ENCODE results near the gene TRAPPC8.
A peak's percentile ranks its signal among the peaks of the same experiment; 100 is the strongest.
"Not testable (repeated sequence)": the region's sequence is repeated elsewhere in the genome, so short reads cannot be mapped to it uniquely, and the experiment has no call there.

The TRAPPC8 gene

GRCh38 chr18:31825772-31826171 lies 117.2 kb downstream of the TRAPPC8 start:
- no peak overlapping the region for H3K9ac ChIP-seq
- H2AFZ ChIP-seq = no peak overlapping the region
- no peak overlapping the region for H3K4me2 ChIP-seq (ENCODE audit: low read length)
- peaks cover 3% of the 10 kb centered on the region for H3K4me1 ChIP-seq
- H3K9me3 ChIP-seq (ENCODE audit: control insufficient read depth, low read length) = no peaks in the 10 kb centered on the region
- H3K27me3 ChIP-seq (ENCODE audit: control insufficient read depth, insufficient read depth, low read length) = no peaks in the 10 kb centered on the region
- TF ChIP-seq CTCF (IDR thresholded peaks at IDR 0.05) = no peak
- H3K36me3 ChIP-seq (ENCODE audit: control insufficient read depth, insufficient read depth, low read length) = no peaks in the 10 kb centered on the region
- no peak overlapping the region for H3K27ac ChIP-seq
- H3K4me3 ChIP-seq (ENCODE audit: low read depth, low read length) = no peak overlapping the region
- H3K79me2 ChIP-seq = no peaks in the 10 kb centered on the region

DNA sequence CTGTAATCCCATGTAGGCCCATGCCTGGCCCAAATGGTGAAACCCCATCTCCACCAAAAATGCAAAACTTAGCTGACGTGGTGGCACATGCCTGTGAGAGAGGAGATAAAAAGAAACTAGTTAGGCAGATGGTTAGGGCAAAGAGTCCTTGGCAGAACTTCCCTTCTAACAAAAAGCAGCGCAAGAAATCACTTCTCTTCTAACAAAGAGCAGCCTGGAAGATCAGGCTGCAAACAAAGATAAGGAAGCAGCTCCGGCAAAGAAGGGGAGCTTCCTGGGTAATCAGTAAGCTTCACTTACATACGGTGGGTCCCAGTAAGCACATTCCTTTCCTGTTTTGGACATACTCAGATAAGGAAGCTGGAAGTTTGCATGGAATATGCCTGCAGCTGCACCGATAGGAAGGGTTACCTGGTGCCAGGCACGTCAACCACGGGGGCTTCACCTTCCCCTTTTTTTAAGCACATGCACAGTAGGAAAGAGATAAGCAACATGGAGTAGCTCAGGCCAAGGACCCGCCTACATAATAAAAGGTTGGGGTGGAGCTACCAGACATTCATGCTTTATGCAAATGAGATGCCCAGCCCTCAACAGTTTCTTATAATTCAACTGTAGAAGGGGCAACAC lies 121.3 kb downstream of the TRAPPC8 start:
- no peaks in the 10 kb centered on the region for H3K4me1 ChIP-seq
- no peak overlapping the region for H3K4me3 ChIP-seq (ENCODE audit: low read depth, low read length)
- H3K9me3 ChIP-seq (ENCODE audit: control insufficient read depth, low read length) = no peaks in the 10 kb centered on the region
- no peak for TF ChIP-seq CTCF (IDR thresholded peaks at IDR 0.05)
- H3K79me2 ChIP-seq = no peaks in the 10 kb centered on the region
- H3K27ac ChIP-seq = no peak overlapping the region
- no peak overlapping the region for H3K9ac ChIP-seq
- no peak overlapping the region for H2AFZ ChIP-seq
- no peak overlapping the region for H3K4me2 ChIP-seq (ENCODE audit: low read length)
- H3K36me3 ChIP-seq (ENCODE audit: control insufficient read depth, insufficient read depth, low read length) = no peaks in the 10 kb centered on the region
- no peaks in the 10 kb centered on the region for H3K27me3 ChIP-seq (ENCODE audit: control insufficient read depth, insufficient read depth, low read length)

- TF ChIP-seq CTCF (IDR thresholded peaks at IDR 0.05) = no peak
- H3K79me2 ChIP-seq = no peaks in the 10 kb centered on the region
- no peaks in the 10 kb centered on the region for H3K27me3 ChIP-seq (ENCODE audit: control insufficient read depth, insufficient read depth, low read length)
- H3K9ac ChIP-seq = no peak overlapping the region
- H3K4me1 ChIP-seq = no peaks in the 10 kb centered on the region
- no peak overlapping the region for H3K4me2 ChIP-seq (ENCODE audit: low read length)
- H3K9me3 ChIP-seq (ENCODE audit: control insufficient read depth, low read length) = no peaks in the 10 kb centered on the region
- no peak overlapping the region for H3K4me3 ChIP-seq (ENCODE audit: low read depth, low read length)
- H3K36me3 ChIP-seq (ENCODE audit: control insufficient read depth, insufficient read depth, low read length) = no peaks in the 10 kb centered on the region
- H3K27ac ChIP-seq = no peak overlapping the region
- H2AFZ ChIP-seq = no peak overlapping the region
Observed at GRCh38 chr18:31819925-31820229, 123.1 kb downstream of the TRAPPC8 start.

GRCh38 chr18:31819106-31819924 lies 123.6 kb downstream of the TRAPPC8 start:
- Histone ChIP-seq H3K4me1 (peaks cover 3% of the 10 kb centered on the region), H3K4me3 (ENCODE audit: low read depth, low read length) (no peak overlapping the region), H3K9ac (no peak overlapping the region), H3K27me3 (ENCODE audit: control insufficient read depth, insufficient read depth, low read length) (no peaks in the 10 kb centered on the region), H2AFZ (no peak overlapping the region), H3K79me2 (no peaks in the 10 kb centered on the region), H3K27ac (no peak overlapping the region), H3K9me3 (ENCODE audit: control insufficient read depth, low read length) (no peaks in the 10 kb centered on the region), H3K36me3 (ENCODE audit: control insufficient read depth, insufficient read depth, low read length) (no peaks in the 10 kb centered on the region), H3K4me2 (ENCODE audit: low read length) (no peak overlapping the region)
- peak; percentile 79 for TF ChIP-seq CTCF (IDR thresholded peaks at IDR 0.05)

- H3K27ac ChIP-seq = no peak overlapping the region
- peaks cover 7% of the 10 kb centered on the region for H3K4me1 ChIP-seq
- H3K9ac ChIP-seq = no peak overlapping the region
- no peak for TF ChIP-seq CTCF (IDR thresholded peaks at IDR 0.05)
- no peaks in the 10 kb centered on the region for H3K27me3 ChIP-seq (ENCODE audit: control insufficient read depth, insufficient read depth, low read length)
- H3K79me2 ChIP-seq = no peaks in the 10 kb centered on the region
- H3K4me2 ChIP-seq (ENCODE audit: low read length) = no peak overlapping the region
- no peak overlapping the region for H3K4me3 ChIP-seq (ENCODE audit: low read depth, low read length)
- H3K9me3 ChIP-seq (ENCODE audit: control insufficient read depth, low read length) = no peaks in the 10 kb centered on the region
- H2AFZ ChIP-seq = no peak overlapping the region
- no peaks in the 10 kb centered on the region for H3K36me3 ChIP-seq (ENCODE audit: control insufficient read depth, insufficient read depth, low read length)
Observed at GRCh38 chr18:31814132-31814531, 128.8 kb downstream of the TRAPPC8 start.

GRCh38 chr18:31810336-31811130 lies 132.4 kb downstream of the TRAPPC8 start:
- H3K36me3 ChIP-seq (ENCODE audit: control insufficient read depth, insufficient read depth, low read length); H3K4me2 ChIP-seq (ENCODE audit: low read length); H3K27me3 ChIP-seq (ENCODE audit: control insufficient read depth, insufficient read depth, low read length); H3K9me3 ChIP-seq (ENCODE audit: control insufficient read depth, low read length); H3K79me2 ChIP-seq; H3K27ac ChIP-seq; H2AFZ ChIP-seq; H3K4me1 ChIP-seq; H3K9ac ChIP-seq; H3K4me3 ChIP-seq (ENCODE audit: low read depth, low read length): not testable (repeated sequence)
